Thyroid gland (tissue), 4 donors: Measurements from ENCODE around the gene ATP5PB. TPM values are rescaled to one million over a fixed set of nuclear protein-coding genes. Genes with fewer than 3 reads are reported as not detected.

Experiments
- DNase-seq, 2 donors: peaks; one replicate each; pipeline ENCODE4 v3.0.0-alpha.2; 2019
- H3K27ac ChIP-seq, 3 donors: fragments of 200-600 bp; sonication (generic); 1 replicate in 2 of 3; 2 replicates in 1 of 3; pipeline ENCODE4 v1.5.1; 2016 to 2019; ENCODE audit warnings: mild to moderate bottlenecking in 1 of 3, moderate library complexity in 1 of 3
- H3K27me3 ChIP-seq: fragments of 200-600 bp; sonication (generic); one replicate; pipeline ENCODE4 v1.5.1; 2019
- H3K36me3 ChIP-seq, 2 donors: fragments of 200-600 bp; sonication (generic); one replicate each; pipeline ENCODE4 v1.5.1; 2016 to 2019
- H3K4me1 ChIP-seq, 2 donors: fragments of 200-600 bp; sonication (generic); one replicate each; pipeline ENCODE4 v1.5.1; 2017 to 2019
- H3K4me3 ChIP-seq, 3 donors: fragments of 200-600 bp; sonication (generic); replicated peaks in 1 of 3; 1 replicate in 2 of 3; 2 replicates in 1 of 3; pipeline ENCODE4 v1.5.1; 2016; ENCODE audit warnings: mild to moderate bottlenecking in 1 of 3
- H3K9me3 ChIP-seq: fragments of 200-600 bp; sonication (generic); one replicate; pipeline ENCODE4 v1.5.1; 2017
- CTCF ChIP-seq, 6 experiments: fragments of 200-600 bp in 3 of 6; fragments of 450-650 bp in 3 of 6; sonication (generic) in 3 of 6; IDR thresholded peaks; one replicate each; pipeline ENCODE4 v1.5.1; 2016 to 2019; ENCODE audit warnings: antibody characterized with exemption in 6 of 6, mild to moderate bottlenecking in 2 of 6, inconsistent platforms in 1 of 6, moderate library complexity in 1 of 6
- POLR2A ChIP-seq, 2 donors: fragments of 450-650 bp; IDR thresholded peaks; one replicate each; pipeline ENCODE4 v1.6.1; 2017; ENCODE audit warnings: antibody characterized with exemption in 2 of 2, mild to moderate bottlenecking in 2 of 2, moderate library complexity in 1 of 2
- WGBS, 2 donors: methylation state at CpG; one replicate each; pipeline ENCODE4 v1.1.5; 2017; 5-methylcytosine and 5-hydroxymethylcytosine counted together
- intact Hi-C: fragments of 100-400 bp; cut with DNase I; formaldehyde crosslinking; loops from one replicate; pipeline ENCODE4 v1.15.1; 2023
- total RNA-seq, 4 donors: library from RNA; depleted of rRNA; stranded (reverse); fragments of >200 nt; gene quantifications; one replicate each; pipeline ENCODE4 v1.2.3, GENCODE V29; 2016

The ATP5PB gene
- total RNA-seq, 4 donors from 2014 or later, result 128 to 252 (median 193) TPM

- no peak overlapping the region for H3K27ac ChIP-seq
- no peak for TF ChIP-seq POLR2A (IDR thresholded peaks at IDR 0.05)
- no peak for TF ChIP-seq CTCF (IDR thresholded peaks at IDR 0.05)
- H3K9me3 ChIP-seq, result no peaks in the 10 kb centered on the region
- H3K27me3 ChIP-seq, result no peaks in the 10 kb centered on the region
- H3K4me1 ChIP-seq, result no peaks in the 10 kb centered on the region
- no peak for DNase-seq
- peaks cover 0 to 4% of the 10 kb centered on the region in 2 donors for H3K36me3 ChIP-seq
- H3K4me3 ChIP-seq, result no peak overlapping the region
- intact Hi-C loops, result no loop called here
- 97% methylated on average over 2 of the region's 2 CpGs for WGBS, 2 donors
These were observed 18.8 kb downstream of the ATP5PB start for GRCh38 chr1:111467865-111468716.

- intact Hi-C loops, result no loop called here
- TF ChIP-seq POLR2A (IDR thresholded peaks at IDR 0.05) (no peak), CTCF (IDR thresholded peaks at IDR 0.05) (no peak)
- no peak for DNase-seq
- H3K27ac ChIP-seq, result no peak overlapping the region
- H3K27me3 ChIP-seq, result no peaks in the 10 kb centered on the region
- no peaks in the 10 kb centered on the region for H3K4me1 ChIP-seq
- H3K4me3 ChIP-seq, result no peak overlapping the region
- peaks cover 0 to 4% of the 10 kb centered on the region in 2 donors for H3K36me3 ChIP-seq
- H3K9me3 ChIP-seq, result no peaks in the 10 kb centered on the region
These were observed 19.4 kb downstream of the ATP5PB start for GRCh38 chr1:111468717-111469100.

GRCh38 chr1:111469539-111469938 is 20.3 kb downstream of the ATP5PB start:
- intact Hi-C loops, result no loop called here
- Histone ChIP-seq H3K27ac (no peak overlapping the region), H3K9me3 (no peaks in the 10 kb centered on the region), H3K27me3 (no peaks in the 10 kb centered on the region), H3K4me1 (no peaks in the 10 kb centered on the region), H3K36me3 (peaks cover 0 to 4% of the 10 kb centered on the region in 2 donors), H3K4me3 (no peak overlapping the region)
- DNase-seq, result no peak
- TF ChIP-seq CTCF (IDR thresholded peaks at IDR 0.05) (no peak), POLR2A (IDR thresholded peaks at IDR 0.05) (no peak)

GRCh38 chr1:111470596-111470995 is 21.3 kb downstream of the ATP5PB start:
- Histone ChIP-seq H3K4me1 (no peaks in the 10 kb centered on the region), H3K27ac (no peak overlapping the region), H3K4me3 (no peak overlapping the region), H3K9me3 (no peaks in the 10 kb centered on the region), H3K36me3 (peaks cover 0 to 4% of the 10 kb centered on the region in 2 donors), H3K27me3 (no peaks in the 10 kb centered on the region)
- 94 to 95% methylated on average over 5 of the region's 5 CpGs for WGBS, 2 donors
- no peak for DNase-seq
- intact Hi-C loops, result no loop called here
- TF ChIP-seq POLR2A (IDR thresholded peaks at IDR 0.05), result no peak
- TF ChIP-seq CTCF (IDR thresholded peaks at IDR 0.05), result no peak

- intact Hi-C loops, result no loop called here
- Histone ChIP-seq H3K27me3 (no peaks in the 10 kb centered on the region), H3K4me1 (no peaks in the 10 kb centered on the region), H3K4me3 (no peak overlapping the region), H3K27ac (no peak overlapping the region), H3K36me3 (peaks cover 0 to 4% of the 10 kb centered on the region in 2 donors), H3K9me3 (no peaks in the 10 kb centered on the region)
- WGBS, 2 donors, result 64 to 73% methylated on average over 3 of the region's 3 CpGs
- DNase-seq, result peak; percentile 11 to 14
- TF ChIP-seq CTCF (IDR thresholded peaks at IDR 0.05) (no peak), POLR2A (IDR thresholded peaks at IDR 0.05) (no peak)
These were observed 21.7 kb downstream of the ATP5PB start for GRCh38 chr1:111471012-111471411.
